Activated CD4-positive, alpha-beta memory T cell treated with anti-CD3 and anti-CD28 coated beads for 36 hours (primary cell): ENCODE results near the gene OCIAD1. TPM values are rescaled to one million over a fixed set of nuclear protein-coding genes. Genes with fewer than 3 reads are reported as not detected.

Experiments
- CTCF ChIA-PET: fragments of 350-600 bp; sonication (Branson Sonifier 250); formaldehyde crosslinking; loops from one replicate; lab custom pipeline; 2021; ENCODE audit warnings: antibody characterized with exemption, inconsistent platforms; lab: Charles Lee
- POLR2A ChIA-PET: fragments of 350-600 bp; sonication (Branson Sonifier 250); formaldehyde crosslinking; loops from one replicate; lab custom pipeline; 2021; ENCODE audit warnings: antibody characterized with exemption; lab: Charles Lee
- DNase-seq: peaks from one replicate; pipeline ENCODE4 v3.0.0-alpha.2; 2020
- H3K27ac Mint-ChIP-seq: one replicate; pipeline ENCODE4 v1.8.0; 2021; ENCODE audit warnings: mixed read lengths
- H3K27me3 Mint-ChIP-seq: one replicate; pipeline ENCODE4 v1.8.0; 2021; ENCODE audit warnings: mixed read lengths
- H3K36me3 Mint-ChIP-seq: one replicate; pipeline ENCODE4 v1.8.0; 2021; ENCODE audit warnings: mixed read lengths
- H3K4me1 Mint-ChIP-seq: one replicate; pipeline ENCODE4 v1.8.0; 2021; ENCODE audit warnings: low read depth, mixed read lengths
- H3K4me3 Mint-ChIP-seq: one replicate; pipeline ENCODE4 v1.8.0; 2021; ENCODE audit warnings: mild to moderate bottlenecking, mixed read lengths
- H3K9me3 Mint-ChIP-seq: one replicate; pipeline ENCODE4 v1.8.0; 2021; ENCODE audit warnings: mixed read lengths
- intact Hi-C: fragments of 100-400 bp; cut with micrococcal nuclease; formaldehyde crosslinking; loops from one replicate; pipeline ENCODE4 v1.15.1; 2023
- total RNA-seq, 2 experiments: library from RNA; stranded (reverse); gene quantifications; one replicate each; pipeline ENCODE4 v1.2.3, GENCODE V29; 2021

Gene OCIAD1, protein sequence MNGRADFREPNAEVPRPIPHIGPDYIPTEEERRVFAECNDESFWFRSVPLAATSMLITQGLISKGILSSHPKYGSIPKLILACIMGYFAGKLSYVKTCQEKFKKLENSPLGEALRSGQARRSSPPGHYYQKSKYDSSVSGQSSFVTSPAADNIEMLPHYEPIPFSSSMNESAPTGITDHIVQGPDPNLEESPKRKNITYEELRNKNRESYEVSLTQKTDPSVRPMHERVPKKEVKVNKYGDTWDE
- total RNA-seq, result 100 to 1,000 TPM; 100 to 107 TPM

DNA sequence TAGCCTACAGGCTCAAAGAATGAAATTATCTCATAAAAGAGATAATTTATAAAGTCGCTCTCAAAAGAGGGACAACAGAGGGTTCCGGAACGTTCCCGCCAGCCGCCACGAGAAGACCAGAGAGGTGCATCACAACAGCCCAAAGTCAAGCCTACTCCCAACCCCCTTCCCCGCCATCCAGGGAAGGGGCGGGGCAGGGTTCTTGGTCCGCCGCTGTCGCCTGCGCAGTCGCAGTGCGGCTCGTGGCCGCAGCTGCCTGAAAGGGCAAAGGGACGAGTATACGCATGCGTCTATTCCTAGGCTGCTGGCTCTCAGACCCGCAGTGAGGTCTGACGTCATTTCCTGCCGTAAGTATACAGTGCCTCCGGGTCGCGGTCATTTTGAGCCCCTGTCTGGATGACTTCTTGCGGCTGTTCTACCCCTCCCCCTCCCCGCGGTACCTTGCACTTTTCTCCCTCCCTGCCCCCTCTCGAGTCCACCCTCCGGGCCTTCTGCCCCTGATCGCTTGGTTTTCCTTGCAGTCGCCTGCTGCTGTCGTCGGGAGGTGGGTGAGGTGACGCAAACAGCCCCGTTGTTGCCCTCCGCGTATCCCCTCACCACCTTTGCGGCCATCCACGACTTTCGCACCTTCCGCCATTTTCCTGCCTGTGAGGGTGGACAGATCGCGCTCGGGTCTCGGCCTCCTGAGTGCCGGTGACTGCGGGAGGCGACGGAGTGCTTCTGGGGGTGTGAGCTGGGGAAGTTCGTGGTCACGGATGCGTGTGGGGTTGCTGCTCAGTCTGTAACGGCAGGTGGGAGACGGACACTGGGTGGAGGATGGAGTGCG lies at the start of gene OCIAD1:
OCIAD1 (plus strand) TSS at position 383 of the 826 bp plus-strand sequence. CDS start 1,537 bp downstream, outside the sequence.
- Mint-ChIP-seq H3K27ac (peak within 1 kb of the TSS; percentile 99), H3K9me3 (no peaks in the 10 kb centered on the region)
- CTCF ChIA-PET, result interaction anchor here (0.9 to 1.5 kb wide), 3 partner anchors 11 to 253 kb away, joined by 3 to 4 read pairs (median 3); no protein-coding TSS in a partner anchor

DNA sequence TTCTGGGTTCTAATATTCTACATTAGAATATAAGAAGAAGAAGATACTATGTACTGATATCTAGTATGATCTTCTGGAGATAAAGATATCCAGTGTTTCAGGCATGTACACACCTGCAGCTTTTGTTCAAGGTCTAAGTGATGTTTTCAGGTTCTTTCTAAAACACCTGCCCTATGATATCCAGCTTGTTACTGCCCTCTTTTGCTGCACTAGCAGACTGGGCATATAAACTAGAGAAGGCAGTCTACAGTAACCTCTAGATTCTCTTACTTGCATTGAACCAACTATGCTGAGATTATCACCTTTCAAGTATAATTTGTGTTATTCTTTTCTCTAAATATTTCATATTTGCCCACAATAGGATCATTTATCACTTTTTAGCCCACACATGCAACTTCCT lies 48.9 kb upstream of the OCIAD1 start:
- POLR2A ChIA-PET, result interaction anchor here (3.1 kb wide), 1 partner anchor 49 kb away, joined by 19 read pairs; the partner anchor contains the start of gene OCIAD1

More for the DNA sequence above, at the start of gene OCIAD1:
- Mint-ChIP-seq H3K36me3 (peaks cover 14% of the 10 kb centered on the region), H3K4me3 (peak within 1 kb of the TSS; percentile 100), H3K27me3 (peaks cover 2% of the 10 kb centered on the region), H3K4me1 (peaks cover 19% of the 10 kb centered on the region)
- intact Hi-C loops, result loop anchor here (1.0 to 10.0 kb wide), 6 partner anchors 8 to 490 kb away; partner anchors contain the start of genes FRYL, OCIAD2 and SLAIN2
- DNase-seq, result peak; percentile 97
- POLR2A ChIA-PET, result interaction anchor here (1.0 to 1.9 kb wide), 2 partner anchors 50 to 76 kb away, joined by 5 to 19 read pairs; partner anchors contain the start of genes FRYL and OCIAD2

DNA sequence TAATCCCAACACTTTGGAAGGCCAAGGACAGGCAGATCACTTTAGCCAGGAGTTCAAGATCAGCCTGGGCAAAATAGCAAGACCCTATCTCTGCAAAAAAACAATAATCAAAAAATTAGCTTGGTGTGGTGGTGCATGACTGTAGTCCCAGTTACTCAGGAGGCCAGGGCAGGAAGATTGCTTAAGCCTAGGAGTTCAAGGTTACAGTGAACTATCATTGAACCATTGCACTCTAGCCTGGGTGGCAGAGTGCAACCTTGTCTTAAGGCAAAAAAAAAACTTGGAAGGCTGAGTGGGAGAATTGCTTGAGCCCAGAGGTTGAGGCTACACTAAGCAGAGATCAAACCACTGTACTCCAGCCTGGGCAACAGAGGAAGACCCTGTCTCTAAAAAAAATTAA lies 45.6 kb upstream of the OCIAD1 start:
- ChIA-PET CTCF (no interaction called here), POLR2A (no interaction called here)
- Mint-ChIP-seq H3K36me3 (no peaks in the 10 kb centered on the region), H3K4me1 (peaks cover 9% of the 10 kb centered on the region), H3K27ac (no peak overlapping the region), H3K4me3 (no peak overlapping the region), H3K9me3 (no peaks in the 10 kb centered on the region), H3K27me3 (no peaks in the 10 kb centered on the region)
- DNase-seq, result no peak
- intact Hi-C loops, result no loop called here

More for the DNA sequence above, 48.9 kb upstream of the OCIAD1 start:
- CTCF ChIA-PET, result interaction anchor here (1.0 to 5.0 kb wide), 2 partner anchors 9 to 203 kb away, joined by 4 to 37 read pairs; no protein-coding TSS in a partner anchor
- Mint-ChIP-seq H3K27ac (no peak overlapping the region), H3K9me3 (no peaks in the 10 kb centered on the region), H3K27me3 (no peaks in the 10 kb centered on the region), H3K4me1 (peaks cover 21% of the 10 kb centered on the region), H3K4me3 (no peak overlapping the region), H3K36me3 (peaks cover 2% of the 10 kb centered on the region)
- intact Hi-C loops, result loop anchor here (2.0 to 5.0 kb wide), 3 partner anchors 43 to 510 kb away; no protein-coding TSS in a partner anchor
- DNase-seq, result no peak

DNA sequence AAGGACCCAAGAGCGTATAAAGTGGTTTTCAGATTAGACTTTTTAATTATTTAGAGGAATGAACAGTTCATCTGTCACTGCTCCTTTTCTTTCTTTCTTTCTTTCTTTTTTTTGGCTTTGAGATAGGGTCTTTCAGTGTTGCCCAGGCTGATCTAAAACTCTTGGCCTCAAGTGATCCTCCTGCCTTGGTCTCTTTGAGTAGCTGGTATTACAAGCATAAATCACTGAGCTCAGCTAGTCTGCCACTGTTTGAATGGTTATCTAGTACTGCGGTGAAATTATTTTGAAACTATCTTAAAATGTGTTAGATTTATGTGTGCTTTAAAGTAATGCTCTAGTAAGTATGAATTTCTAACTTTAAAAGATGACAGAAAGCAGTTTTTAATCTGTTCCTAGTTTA lies 44.3 kb upstream of the OCIAD1 start:
- no peaks in the 10 kb centered on the region for H3K4me1 Mint-ChIP-seq
- intact Hi-C loops, result no loop called here
- no peak overlapping the region for H3K4me3 Mint-ChIP-seq
- no peak for DNase-seq
- H3K9me3 Mint-ChIP-seq, result no peaks in the 10 kb centered on the region
- ChIA-PET CTCF (no interaction called here), POLR2A (no interaction called here)
- no peak overlapping the region for H3K27ac Mint-ChIP-seq
- H3K36me3 Mint-ChIP-seq, result no peaks in the 10 kb centered on the region
- no peaks in the 10 kb centered on the region for H3K27me3 Mint-ChIP-seq

DNA sequence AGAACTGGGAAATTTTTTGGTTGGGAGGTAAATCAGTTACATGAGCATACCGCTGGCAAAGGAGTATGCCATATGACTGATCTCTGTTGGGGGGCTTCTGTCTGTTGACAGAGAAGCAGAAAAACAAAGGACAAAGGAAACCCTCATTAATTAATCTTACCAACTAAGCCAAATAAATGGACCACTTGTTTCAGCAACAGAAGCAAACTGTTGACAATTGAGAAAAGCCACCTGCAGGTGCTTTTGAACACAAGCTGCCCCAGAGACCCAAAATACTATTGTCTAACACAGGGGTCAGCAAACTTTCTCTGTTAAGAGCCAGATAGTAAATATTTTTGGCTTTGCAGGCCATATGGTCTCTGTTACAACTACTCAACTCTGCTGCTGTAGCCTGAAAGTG lies 43.8 kb upstream of the OCIAD1 start:
- intact Hi-C loops, result no loop called here

DNA sequence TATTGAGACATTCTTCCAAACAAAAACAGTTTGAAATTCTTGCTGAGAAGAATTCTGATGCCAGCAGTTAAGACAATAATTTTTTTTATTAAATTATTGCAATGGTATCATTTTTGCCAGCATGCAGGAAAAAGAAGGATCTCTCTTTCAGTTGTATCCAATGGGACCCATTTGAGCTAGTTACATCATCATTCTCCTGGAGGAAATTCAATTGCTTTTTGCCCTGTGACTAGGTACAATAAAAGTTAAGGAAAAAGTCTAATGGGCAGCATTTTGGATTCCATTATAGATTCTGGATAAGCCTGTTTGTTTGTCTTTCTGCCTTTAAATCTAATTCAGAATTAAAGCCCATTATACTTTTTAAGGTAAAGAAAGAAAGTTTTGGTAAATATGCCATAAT lies 40.3 kb upstream of the OCIAD1 start:
- CTCF ChIA-PET, result interaction anchor here (0.7 kb wide), 1 partner anchor 8 kb away, joined by 4 read pairs; no protein-coding TSS in a partner anchor
- H3K27ac Mint-ChIP-seq, result no peak overlapping the region
- no peak for DNase-seq
- H3K9me3 Mint-ChIP-seq, result no peaks in the 10 kb centered on the region
- H3K27me3 Mint-ChIP-seq, result no peaks in the 10 kb centered on the region
- intact Hi-C loops, result no loop called here
- peaks cover 11% of the 10 kb centered on the region for H3K4me1 Mint-ChIP-seq
- POLR2A ChIA-PET, result interaction anchor here (1.0 kb wide), 1 partner anchor 10 kb away, joined by 3 read pairs; the partner anchor contains the start of gene FRYL
- H3K4me3 Mint-ChIP-seq, result no peak overlapping the region
- no peaks in the 10 kb centered on the region for H3K36me3 Mint-ChIP-seq

More for the DNA sequence above, 43.8 kb upstream of the OCIAD1 start:
- Mint-ChIP-seq H3K27me3 (no peaks in the 10 kb centered on the region), H3K36me3 (no peaks in the 10 kb centered on the region), H3K4me3 (no peak overlapping the region), H3K9me3 (no peaks in the 10 kb centered on the region), H3K4me1 (peaks cover 2% of the 10 kb centered on the region), H3K27ac (no peak overlapping the region)
- DNase-seq, result no peak
- POLR2A ChIA-PET, result no interaction called here
- CTCF ChIA-PET, result interaction anchor here (1.5 kb wide), 1 partner anchor 106 kb away, joined by 3 read pairs; no protein-coding TSS in a partner anchor

DNA sequence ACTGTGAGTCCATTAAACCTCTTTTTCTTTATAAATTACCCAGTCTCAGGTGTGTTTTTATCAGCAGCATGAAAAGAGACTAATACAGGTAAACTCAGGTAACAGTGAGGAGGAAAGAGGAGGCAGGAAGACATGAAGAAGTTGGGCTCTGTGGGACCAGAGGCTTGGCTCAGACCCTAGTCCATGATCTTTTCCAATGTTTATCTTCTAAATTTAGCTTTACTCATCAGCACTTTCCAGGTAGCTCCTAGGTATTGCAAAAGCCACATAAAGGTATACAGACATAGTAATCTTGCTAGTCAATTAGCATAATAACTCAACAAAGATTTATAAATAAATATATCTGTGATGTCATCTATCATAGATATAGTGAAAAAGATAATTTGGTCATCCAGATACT lies 39.6 kb upstream of the OCIAD1 start:
- Mint-ChIP-seq H3K4me1 (peaks cover 11% of the 10 kb centered on the region), H3K27me3 (no peaks in the 10 kb centered on the region), H3K9me3 (no peaks in the 10 kb centered on the region), H3K4me3 (no peak overlapping the region), H3K36me3 (no peaks in the 10 kb centered on the region), H3K27ac (no peak overlapping the region)
- POLR2A ChIA-PET, result interaction anchor here (1.0 kb wide), 1 partner anchor 11 kb away, joined by 3 read pairs; the partner anchor contains the start of gene FRYL
- intact Hi-C loops, result no loop called here
- DNase-seq, result no peak
- CTCF ChIA-PET, result no interaction called here

DNA sequence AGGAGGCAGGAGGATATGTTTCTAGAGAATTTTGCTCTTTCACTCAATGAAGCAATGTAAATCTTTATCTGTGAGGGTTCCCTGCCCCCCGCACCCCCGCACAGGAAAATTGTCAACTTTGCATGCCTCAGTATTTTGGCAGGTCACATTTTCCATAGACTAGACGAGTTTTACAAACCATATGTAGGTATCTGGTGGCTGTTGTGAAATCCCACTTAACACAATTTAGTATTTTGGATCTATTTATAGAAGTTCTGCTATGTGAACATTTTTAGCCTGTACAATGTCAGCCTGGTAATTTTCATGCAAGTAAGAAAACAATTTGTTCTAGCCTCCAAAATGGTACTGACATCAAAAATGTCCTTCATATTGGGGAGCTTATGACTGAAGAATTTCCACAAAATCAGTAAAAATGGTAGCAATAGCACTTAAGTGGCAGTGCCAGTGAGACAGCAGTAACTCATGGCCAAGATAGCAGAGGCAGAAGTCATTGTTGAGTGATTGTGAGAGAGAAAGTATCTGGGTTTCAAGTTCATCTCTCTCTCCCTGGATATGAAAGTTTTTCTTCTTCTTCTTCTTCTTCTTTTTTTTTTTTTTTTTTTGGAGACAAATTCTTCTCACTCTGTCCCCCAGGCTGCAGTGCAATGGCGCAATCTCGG lies 38.4 kb upstream of the OCIAD1 start:
- H3K9me3 Mint-ChIP-seq, result no peaks in the 10 kb centered on the region
- DNase-seq, result peak; percentile 12
- intact Hi-C loops, result no loop called here
- POLR2A ChIA-PET, result no interaction called here
- H3K36me3 Mint-ChIP-seq, result no peaks in the 10 kb centered on the region
- H3K4me1 Mint-ChIP-seq, result peaks cover 11% of the 10 kb centered on the region
- no peak overlapping the region for H3K4me3 Mint-ChIP-seq
- H3K27ac Mint-ChIP-seq, result no peak overlapping the region
- no peaks in the 10 kb centered on the region for H3K27me3 Mint-ChIP-seq
- CTCF ChIA-PET, result interaction anchor here (0.7 kb wide), 2 partner anchors 169 to 215 kb away, joined by 3 read pairs; no protein-coding TSS in a partner anchor

DNA sequence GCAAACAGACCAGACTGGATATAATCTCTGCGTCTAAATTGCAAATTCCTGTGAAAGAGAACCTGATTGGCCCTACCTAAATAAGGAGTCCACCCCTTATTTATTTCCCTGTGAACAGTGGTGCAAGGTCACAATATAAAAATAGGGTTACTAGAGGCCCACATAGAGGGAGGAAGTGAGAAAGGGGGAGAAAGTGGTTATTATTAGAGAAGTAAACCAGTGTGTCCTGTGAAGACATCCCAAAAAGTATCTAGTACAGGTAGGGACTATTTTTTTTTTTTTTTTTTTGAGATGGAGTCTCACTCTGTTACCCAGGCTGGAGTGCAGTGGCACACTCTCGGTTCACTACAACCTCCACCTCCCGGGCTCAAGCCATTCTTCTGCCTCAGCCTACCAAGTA lies 35.8 kb upstream of the OCIAD1 start:
- no peak for DNase-seq
- CTCF ChIA-PET, result no interaction called here
- Mint-ChIP-seq H3K36me3 (no peaks in the 10 kb centered on the region), H3K27me3 (peaks cover 2% of the 10 kb centered on the region), H3K4me3 (no peak overlapping the region), H3K4me1 (peaks cover 11% of the 10 kb centered on the region), H3K9me3 (no peaks in the 10 kb centered on the region), H3K27ac (no peak overlapping the region)
- POLR2A ChIA-PET, result no interaction called here
- intact Hi-C loops, result no loop called here

DNA sequence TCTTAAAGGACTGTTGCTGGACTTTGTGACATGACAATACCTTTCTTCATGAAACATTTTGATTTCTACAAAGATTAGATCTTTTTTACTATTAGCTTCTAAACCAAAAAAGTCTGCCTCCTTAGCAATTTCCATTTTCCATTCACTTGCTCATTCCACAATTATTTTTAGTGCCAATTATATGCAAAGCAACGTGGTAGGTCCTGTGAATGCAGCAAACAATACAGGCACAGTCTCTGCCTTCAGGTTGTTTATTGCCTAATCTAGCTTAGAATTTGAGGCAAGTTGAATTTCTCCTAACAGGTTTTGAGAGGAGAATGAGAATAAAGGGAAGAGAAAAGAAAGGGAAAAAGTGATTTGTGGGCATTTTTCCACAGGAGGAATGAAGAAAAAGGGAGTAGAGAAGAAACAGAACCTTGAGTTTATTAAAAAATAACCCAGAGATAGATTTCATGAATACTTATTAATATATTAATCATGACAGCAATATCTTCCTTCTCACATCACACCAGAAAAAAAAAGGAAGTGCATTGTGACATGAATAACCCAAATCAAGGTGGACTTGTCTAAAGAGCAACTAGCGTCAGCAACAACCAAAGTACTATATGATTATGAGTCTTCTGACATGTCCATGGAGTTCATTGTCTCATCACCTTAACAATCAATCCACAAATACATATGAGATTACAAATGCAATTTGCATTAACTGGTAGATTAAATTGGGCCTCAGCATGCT lies 34.5 kb upstream of the OCIAD1 start:
- Mint-ChIP-seq H3K27me3 (peaks cover 2% of the 10 kb centered on the region), H3K9me3 (no peaks in the 10 kb centered on the region), H3K4me3 (no peak overlapping the region), H3K36me3 (no peaks in the 10 kb centered on the region), H3K27ac (no peak overlapping the region), H3K4me1 (peaks cover 11% of the 10 kb centered on the region)
- no peak for DNase-seq
- ChIA-PET POLR2A (no interaction called here), CTCF (no interaction called here)
- intact Hi-C loops, result no loop called here
